ENCODE data around the gene FAM98A. TPM values are rescaled to one million over a fixed set of nuclear protein-coding genes. Genes with fewer than 3 reads are reported as not detected.

FAM98A gene
- total and polyA plus RNA-seq, 8 donors = 10.4 to 92.2 (median 25.7) TPM

DNA sequence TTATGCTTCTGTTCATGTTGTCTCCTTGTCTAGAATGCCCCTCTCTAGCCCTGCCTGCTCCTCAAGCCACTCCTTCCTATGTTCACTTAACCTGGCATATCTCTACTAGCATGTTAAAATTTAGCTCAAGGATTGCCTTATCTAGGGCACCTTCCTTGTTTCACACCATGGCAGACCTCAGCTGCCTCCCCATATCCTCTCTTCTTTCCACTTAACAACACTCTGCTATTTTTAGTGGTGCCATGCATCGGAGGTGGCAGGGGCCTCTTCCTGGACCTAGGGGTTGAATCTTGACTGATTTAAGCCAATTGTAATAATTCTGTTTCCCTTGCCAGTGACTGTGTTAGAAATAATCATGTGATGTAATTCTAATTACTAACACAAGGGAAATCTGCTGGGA is 36.9 kb upstream of the FAM98A start:
- no peaks in the 10 kb centered on the region for H3K36me3 ChIP-seq
- DNase-seq = no peak
- no peaks in the 10 kb centered on the region for H3K27me3 ChIP-seq
- H3K27ac ChIP-seq = no peak overlapping the region
- no peaks in the 10 kb centered on the region for H3K9me3 ChIP-seq
- intact Hi-C loops (cut with DNase I; ENCODE audit: low total_unique reads) = no loop called here
- H3K4me1 ChIP-seq = no peaks in the 10 kb centered on the region
- WGBS, 5 donors = 44 to 61% (median 50%) methylated on average over 1 of the region's 1 CpG
- TF ChIP-seq EP300 (IDR thresholded peaks at IDR 0.05) = no peak
- no peak for TF ChIP-seq POLR2AphosphoS5 (IDR thresholded peaks at IDR 0.05)
- TF ChIP-seq POLR2A (IDR thresholded peaks at IDR 0.05) = no peak
- TF ChIP-seq, protein P1, sequence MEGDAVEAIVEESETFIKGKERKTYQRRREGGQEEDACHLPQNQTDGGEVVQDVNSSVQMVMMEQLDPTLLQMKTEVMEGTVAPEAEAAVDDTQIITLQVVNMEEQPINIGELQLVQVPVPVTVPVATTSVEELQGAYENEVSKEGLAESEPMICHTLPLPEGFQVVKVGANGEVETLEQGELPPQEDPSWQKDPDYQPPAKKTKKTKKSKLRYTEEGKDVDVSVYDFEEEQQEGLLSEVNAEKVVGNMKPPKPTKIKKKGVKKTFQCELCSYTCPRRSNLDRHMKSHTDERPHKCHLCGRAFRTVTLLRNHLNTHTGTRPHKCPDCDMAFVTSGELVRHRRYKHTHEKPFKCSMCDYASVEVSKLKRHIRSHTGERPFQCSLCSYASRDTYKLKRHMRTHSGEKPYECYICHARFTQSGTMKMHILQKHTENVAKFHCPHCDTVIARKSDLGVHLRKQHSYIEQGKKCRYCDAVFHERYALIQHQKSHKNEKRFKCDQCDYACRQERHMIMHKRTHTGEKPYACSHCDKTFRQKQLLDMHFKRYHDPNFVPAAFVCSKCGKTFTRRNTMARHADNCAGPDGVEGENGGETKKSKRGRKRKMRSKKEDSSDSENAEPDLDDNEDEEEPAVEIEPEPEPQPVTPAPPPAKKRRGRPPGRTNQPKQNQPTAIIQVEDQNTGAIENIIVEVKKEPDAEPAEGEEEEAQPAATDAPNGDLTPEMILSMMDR (IDR thresholded peaks at IDR 0.05) = no peak
- H3K4me3 ChIP-seq = no peak overlapping the region

DNA sequence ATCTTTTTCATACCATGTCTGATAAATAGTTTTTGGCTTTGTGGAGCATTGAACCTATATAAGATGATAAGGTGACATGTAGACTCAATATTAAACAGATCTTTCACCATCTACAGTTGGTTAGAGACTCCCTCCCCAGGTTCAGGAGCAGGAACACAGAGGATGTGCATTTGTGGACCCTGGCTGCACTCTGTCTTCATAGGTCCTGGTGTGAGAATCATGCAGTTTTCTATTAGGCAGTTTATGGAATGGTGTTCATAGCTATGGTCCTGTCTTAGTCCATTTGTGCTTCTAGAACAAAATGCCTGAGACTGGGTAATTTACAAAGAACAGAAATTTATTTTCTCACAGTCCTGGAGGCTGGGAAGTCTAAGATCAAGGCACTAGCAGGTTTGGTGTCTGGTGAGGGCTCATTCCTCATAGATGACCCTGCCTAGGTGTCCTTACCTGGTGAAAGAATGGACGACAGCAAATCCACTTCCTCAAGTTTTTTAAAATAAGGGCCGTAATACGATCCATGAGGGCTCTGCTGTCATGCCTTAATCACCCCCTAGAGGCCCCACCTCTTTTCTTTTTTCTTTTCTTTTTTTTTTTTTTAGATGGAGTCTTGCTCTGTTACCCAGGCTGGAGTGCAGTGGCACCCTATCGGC is 35.3 kb upstream of the FAM98A start:
- no peaks in the 10 kb centered on the region for H3K9me3 ChIP-seq
- H3K4me1 ChIP-seq = no peaks in the 10 kb centered on the region
- 84 to 91% (median 86%) methylated on average over 4 of the region's 4 CpGs for WGBS, 5 donors
- intact Hi-C loops (cut with DNase I; ENCODE audit: low total_unique reads) = no loop called here
- H3K36me3 ChIP-seq = no peaks in the 10 kb centered on the region
- no peaks in the 10 kb centered on the region for H3K27me3 ChIP-seq
- H3K27ac ChIP-seq = no peak overlapping the region
- H3K4me3 ChIP-seq = no peak overlapping the region
- TF ChIP-seq POLR2A (IDR thresholded peaks at IDR 0.05) (no peak), POLR2AphosphoS5 (IDR thresholded peaks at IDR 0.05) (no peak)
- TF ChIP-seq, protein P1 (IDR thresholded peaks at IDR 0.05) = no peak
- no peak for DNase-seq

DNA sequence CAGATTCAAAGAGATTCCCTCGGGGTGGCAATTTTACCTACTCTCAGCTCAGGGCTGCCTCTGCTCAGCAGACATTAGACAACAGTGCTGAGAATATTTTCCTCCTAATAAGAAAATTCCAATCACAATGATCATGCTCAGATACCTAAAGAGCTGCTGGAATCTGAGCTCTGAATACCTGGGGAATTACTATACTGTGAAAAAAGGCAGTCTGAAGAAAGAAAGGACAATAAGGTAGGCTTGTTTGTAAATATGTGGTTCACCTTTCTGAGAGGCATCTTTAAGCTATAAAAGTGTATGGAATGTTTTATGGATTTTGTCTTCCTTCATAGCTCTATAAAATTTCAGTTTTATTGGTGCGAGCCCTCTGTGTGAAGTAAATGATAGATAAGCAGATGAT is 34.2 kb upstream of the FAM98A start:
- Histone ChIP-seq H3K36me3 (no peaks in the 10 kb centered on the region), H3K27ac (no peak overlapping the region), H3K9me3 (no peaks in the 10 kb centered on the region), H3K4me1 (no peaks in the 10 kb centered on the region), H3K27me3 (no peaks in the 10 kb centered on the region), H3K4me3 (no peak overlapping the region)
- 89 to 100% (median 96%) methylated on average over 2 of the region's 2 CpGs for WGBS, 5 donors
- no peak for DNase-seq
- intact Hi-C loops (cut with DNase I; ENCODE audit: low total_unique reads) = no loop called here
- TF ChIP-seq POLR2A (IDR thresholded peaks at IDR 0.05) (no peak), EP300 (IDR thresholded peaks at IDR 0.05) (no peak), POLR2AphosphoS5 (IDR thresholded peaks at IDR 0.05) (no peak)
- TF ChIP-seq, protein P1 (IDR thresholded peaks at IDR 0.05) = no peak

DNA sequence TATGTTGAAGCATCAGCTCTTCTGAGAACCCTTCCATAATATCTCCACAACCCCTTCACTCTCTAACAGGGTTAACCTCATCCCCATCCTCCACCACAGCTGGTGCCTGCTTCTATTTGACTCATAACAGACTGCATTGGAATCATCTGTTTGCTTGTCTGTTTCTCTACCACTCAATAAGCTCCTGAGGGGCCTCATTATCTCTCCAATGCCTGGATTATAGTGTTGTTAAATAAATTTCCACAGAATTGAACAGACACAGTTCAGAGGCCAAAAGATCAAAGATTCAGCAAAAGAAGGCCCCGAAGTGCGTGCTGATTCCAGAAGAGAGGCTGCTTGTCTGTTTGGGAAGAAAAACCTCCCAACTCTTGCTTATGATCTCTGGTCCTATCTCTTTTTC is 33.7 kb upstream of the FAM98A start:
- Histone ChIP-seq H3K36me3 (no peaks in the 10 kb centered on the region), H3K9me3 (no peaks in the 10 kb centered on the region)
- WGBS, 5 donors = 83 to 100% (median 95%) methylated on average over 2 of the region's 2 CpGs

More for the DNA sequence above, 33.7 kb upstream of the FAM98A start:
- Histone ChIP-seq H3K4me3 (no peak overlapping the region), H3K27ac (no peak overlapping the region), H3K27me3 (no peaks in the 10 kb centered on the region), H3K4me1 (no peaks in the 10 kb centered on the region)
- no peak for DNase-seq
- intact Hi-C loops (cut with DNase I; ENCODE audit: low total_unique reads) = no loop called here
- no peak for TF ChIP-seq EP300 (IDR thresholded peaks at IDR 0.05)
- TF ChIP-seq POLR2AphosphoS5 (IDR thresholded peaks at IDR 0.05) = no peak
- TF ChIP-seq POLR2A (IDR thresholded peaks at IDR 0.05) = no peak
- TF ChIP-seq, protein P1 (IDR thresholded peaks at IDR 0.05) = no peak

All from stomach (tissue), 9 donors.